NCI-H2196 treated with DMSO at 0.1 percent for 48 hours (cell line): Measurements from ENCODE around the gene TULP3.

ENCODE experiments used
- DNase-seq: peaks from one replicate; lab custom pipeline; 2025; ENCODE audit not compliant: unreplicated experiment; lab: John Stamatoyannopoulos, UW

The TULP3 gene

DNA sequence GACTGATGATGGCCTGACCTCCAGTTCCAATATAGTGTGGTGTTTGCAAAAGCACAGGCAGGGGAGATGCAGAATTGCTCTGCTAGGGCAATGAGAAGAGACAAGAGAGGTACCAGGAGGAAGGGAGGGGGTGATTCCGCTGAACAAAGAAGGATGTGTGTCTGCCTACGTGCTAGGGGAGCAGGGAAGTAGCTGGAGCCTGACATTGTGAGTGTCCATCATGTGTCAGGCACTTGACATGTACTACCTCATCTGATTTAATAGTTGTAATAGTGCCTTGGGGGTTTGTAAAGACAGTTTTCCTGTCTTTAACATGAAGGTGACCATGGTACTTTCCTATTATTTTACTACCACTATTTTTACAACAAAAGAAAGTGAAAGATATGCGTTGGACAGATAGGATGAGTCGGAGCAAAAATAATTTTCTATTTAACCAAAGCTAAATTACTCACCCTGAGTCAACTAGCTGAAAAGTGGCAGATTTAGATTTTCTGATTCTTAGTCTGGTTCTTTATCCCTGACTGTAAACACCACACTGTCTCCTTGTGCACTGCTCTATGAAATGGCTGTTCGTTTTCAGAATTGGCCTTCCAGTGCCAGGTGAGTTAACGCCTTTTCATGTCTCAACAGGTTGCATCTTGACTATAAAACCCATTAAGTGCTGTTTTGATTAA lies 34.8 kb downstream of the TULP3 start:
- DNase-seq, result no peak

GRCh38 chr12:2930865-2931264 lies 40.2 kb downstream of the TULP3 start:
- no peak for DNase-seq

GRCh38 chr12:2933586-2933985 lies 42.9 kb downstream of the TULP3 start:
- DNase-seq, result no peak

GRCh38 chr12:2934371-2934770 lies 43.7 kb downstream of the TULP3 start:
- DNase-seq, result no peak

- no peak for DNase-seq
These were observed 45.6 kb downstream of the TULP3 start for GRCh38 chr12:2936301-2936700.

GRCh38 chr12:2937500-2937899 lies 46.8 kb downstream of the TULP3 start:
- DNase-seq, result no peak

DNA sequence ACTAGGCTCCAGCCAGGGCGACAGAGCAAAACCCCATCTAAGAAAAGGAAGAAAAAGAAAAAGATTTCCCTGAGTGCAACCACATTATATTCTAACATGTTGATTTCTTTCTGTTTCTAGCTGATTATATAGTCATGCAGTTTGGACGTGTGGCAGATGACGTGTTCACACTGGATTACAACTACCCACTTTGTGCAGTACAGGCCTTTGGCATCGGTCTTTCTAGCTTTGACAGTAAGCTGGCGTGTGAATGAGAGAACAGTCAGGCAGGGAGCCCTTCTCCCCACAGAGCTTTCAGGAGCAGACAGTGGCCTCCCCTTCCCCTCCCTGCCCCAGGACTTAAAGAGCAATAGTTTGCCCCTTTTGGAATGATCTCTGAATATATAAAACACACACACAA lies 48.5 kb downstream of the TULP3 start:
- DNase-seq, result no peak

GRCh38 chr12:2940564-2940963 lies 49.9 kb downstream of the TULP3 start:
- no peak for DNase-seq

DNA sequence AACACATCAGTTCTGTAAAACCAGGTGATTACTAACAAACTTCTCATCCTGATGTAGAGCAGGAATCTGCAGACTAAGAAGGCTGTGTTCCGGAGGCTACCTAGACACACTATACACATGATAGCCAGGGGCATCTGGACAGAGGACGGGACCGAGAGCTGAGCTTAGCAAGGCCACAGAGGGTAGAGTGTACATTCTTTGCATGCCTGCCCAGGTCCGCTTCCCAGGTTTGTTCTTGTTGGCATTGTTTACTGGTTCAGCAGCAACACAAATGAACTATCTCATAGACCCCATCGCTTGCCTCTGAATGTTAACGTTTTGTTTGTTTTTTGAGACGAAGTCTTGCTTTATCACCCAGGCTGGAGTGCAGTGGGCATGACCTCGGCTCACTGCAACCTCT lies 50.8 kb downstream of the TULP3 start:
- DNase-seq, result no peak

DNA sequence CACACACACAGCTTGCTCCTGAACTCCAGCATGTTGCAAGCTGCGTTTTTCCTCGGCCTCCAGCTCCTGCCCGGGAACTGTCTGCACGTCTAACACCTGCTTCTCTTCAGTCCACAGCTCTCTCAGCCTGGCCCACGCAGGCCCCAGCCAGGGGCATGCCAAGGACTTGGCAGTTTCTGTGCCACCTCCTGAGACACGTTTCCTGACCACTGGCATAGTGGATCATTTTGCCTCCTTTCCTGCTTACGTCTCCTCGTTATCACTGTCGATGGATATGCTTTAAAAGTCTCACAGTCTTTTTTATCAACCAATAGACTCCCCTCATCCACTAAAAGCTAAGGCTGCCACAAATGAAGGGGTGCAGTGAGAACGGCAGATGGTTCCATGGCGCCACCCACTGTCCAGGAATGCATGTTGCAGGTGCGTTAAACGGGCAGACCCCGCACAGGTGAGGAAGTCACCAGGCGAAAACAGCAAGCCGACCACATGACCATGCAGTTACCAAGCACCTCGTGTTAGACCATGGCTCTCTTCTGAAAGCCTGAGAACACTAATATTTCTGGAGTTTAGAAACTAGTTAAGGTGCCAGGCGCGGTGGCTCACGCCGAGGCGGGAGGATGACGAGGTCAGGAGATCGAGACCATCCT lies 53.8 kb downstream of the TULP3 start:
- no peak for DNase-seq

DNA sequence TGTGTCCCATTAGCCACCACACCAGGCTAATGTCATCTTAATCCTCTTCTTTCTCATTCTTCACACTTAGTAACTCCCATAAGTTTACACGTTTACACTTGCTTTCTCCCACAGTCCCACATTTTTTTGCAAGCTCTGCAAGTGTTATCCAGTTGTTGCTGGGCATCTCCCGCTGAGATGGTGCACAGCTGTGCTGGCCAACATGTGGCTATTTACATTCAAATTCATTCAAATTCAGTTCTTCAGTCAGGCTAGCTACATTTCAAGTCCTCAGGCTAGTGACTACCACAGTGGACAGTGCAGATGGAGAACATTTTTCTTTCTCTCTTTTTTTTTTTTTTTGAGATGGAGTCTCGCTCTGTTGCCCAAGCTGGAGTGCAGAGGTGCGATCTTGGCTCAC lies 58.7 kb downstream of the TULP3 start:
- DNase-seq, result no peak

DNA sequence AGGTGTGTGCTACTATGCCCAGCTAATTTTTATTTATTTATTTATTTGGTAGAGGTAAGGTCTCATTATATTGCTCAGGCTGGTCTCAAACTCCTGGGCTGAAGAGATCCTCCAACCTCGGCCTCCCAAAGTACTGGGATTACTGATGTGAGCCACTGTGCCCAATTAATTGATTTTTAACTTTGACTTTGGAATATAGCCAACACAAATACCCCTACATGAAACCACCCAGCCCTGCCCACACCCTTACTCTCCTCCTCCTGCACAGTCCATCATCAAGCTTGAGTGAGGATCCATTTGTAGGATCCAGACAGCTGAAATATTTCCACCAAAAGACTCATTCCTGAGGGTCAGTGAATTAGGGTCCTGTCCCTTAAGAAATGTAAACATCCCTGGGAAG lies 65.2 kb downstream of the TULP3 start:
- DNase-seq, result no peak

- no peak for DNase-seq
These were observed 67.2 kb downstream of the TULP3 start for GRCh38 chr12:2957816-2958431.

GRCh38 chr12:2958432-2959191 lies 67.9 kb downstream of the TULP3 start:
- no peak for DNase-seq

DNA sequence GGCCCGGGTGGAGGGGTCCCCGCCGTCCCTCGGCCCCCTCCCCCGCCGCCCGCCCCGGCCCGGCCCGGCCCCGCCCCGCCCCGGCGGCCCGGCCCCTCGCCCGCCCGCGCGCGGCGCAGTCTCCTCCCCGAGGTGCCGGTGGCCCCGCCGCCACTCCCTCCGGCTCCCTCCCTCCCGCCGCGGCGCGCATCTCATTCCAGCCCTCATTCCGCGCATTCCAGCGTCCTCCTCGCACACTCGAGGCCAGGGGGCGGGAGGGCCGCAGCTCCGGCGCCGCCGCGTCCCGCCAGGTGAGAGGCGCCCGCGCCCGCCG lies 68.5 kb downstream of the TULP3 start, which contains the start of gene TEAD4:
TEAD4 (plus strand) TSS at position 206 of the 313 bp plus-strand sequence.
- DNase-seq, result no peak

DNA sequence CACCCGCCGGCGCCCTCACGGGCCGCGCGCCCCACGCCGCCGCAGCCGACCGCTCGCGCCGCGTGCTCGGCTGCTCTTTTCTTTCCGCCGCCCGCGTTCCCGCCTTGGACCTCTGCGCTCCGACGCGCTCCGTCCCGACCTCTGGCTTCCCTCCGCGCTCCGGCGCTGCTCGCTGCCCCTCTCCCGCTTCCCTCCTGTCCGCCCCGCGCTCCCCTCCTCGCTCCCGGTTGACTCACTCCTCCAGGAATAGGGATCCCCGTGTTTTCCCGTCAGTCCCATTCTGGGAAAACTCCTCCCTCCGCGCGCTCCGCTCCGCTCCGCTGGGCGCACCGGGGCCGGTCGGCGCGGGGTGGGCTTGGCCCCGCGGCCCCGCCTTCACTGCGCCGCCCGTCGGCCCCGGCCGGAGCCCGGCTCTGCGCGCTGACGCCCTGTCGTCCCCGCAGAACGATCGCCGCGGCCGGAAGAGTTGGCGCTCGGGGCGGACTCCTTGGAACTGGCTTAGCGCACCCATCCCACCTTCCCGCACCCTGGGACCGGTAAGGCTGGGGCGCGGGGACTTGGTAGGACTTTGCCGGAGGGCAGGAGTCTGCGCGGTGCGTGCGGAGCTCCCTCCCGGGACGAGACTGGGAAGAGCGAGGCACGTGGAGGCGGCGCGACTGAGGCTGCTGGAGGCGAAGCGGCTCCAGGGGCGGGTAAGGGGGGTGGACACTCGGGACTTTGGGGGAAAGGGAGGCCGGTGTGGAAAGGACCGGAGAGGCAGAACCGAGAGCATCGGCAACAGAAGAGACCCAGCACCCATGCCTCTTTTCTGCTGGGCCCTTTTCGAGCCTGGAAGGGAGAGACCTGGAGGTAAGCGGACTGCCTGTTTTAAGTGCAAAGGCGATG lies 69.1 kb downstream of the TULP3 start:
- no peak for DNase-seq

- DNase-seq, result no peak
These were observed 69.8 kb downstream of the TULP3 start for GRCh38 chr12:2960390-2960956.

DNA sequence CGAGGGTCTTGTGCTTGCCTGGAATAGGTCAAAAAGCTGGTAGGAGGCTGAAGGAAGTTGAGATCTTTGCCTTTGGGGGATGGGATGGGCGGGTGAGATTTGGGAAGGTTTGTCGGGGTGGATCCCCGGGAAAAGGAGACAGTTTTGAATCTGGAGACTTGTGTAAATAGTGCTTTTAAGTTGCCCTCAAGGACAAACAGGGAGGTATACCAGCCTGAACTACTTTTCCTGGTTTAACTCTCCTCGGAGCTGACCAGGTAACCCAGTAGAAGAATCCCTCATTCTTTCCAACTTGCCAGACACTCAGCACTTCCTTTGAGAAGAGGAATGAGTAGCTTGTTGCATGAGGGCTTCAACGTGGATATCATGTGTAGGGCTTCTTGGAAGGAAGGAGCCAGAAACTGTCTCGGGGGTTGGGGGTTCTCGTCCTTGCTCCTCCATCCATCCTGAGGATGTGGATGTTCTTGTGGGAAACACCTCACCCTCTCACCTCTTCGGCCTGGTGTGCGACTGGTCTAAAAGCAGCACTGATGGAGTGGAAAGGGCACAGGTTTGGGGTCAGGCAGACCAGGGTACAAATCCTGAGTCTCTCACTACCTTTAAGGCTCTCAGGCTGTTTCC lies 70.4 kb downstream of the TULP3 start:
- no peak for DNase-seq

DNA sequence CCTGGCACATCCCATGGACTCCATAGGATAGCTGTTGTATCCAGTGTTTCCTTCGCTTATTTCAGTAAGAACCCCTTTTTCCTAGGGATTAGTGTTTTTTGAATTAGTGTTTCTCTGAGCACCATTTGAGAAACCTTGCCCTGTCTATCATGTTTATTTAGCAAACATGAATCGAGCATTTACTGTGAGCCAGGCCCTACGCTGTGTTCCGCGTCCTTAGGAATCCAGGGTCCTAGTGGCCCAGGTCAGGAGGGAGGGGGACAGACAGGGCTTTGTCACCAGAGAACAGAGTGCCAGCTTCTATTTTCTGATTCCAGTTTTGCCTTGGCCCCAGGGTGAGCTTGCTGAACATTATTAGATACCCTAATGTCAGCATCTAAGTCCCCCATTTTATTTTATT lies 71.0 kb downstream of the TULP3 start:
- no peak for DNase-seq

- DNase-seq, result no peak
These were observed 72.6 kb downstream of the TULP3 start for GRCh38 chr12:2963154-2963759.
